HepG2 (cell line): ENCODE results near the gene CEP131. TPM values are rescaled to one million over a fixed set of nuclear protein-coding genes. Genes with fewer than 3 reads are reported as not detected.

ENCODE experiments used
- ATF6 ChIP-seq: sonication (generic); formaldehyde crosslinking; conservative IDR thresholded peaks from 2 replicates; pipeline ENCODE4 v1.4.0; 2020; ENCODE audit warnings: missing genetic modification reagents
- KDM4B ChIP-seq: sonication (generic); formaldehyde crosslinking; IDR thresholded peaks from 2 replicates; pipeline ENCODE4 v1.4.0; 2020; ENCODE audit warnings: missing genetic modification reagents
- MXI1 ChIP-seq: IDR thresholded peaks from 3 replicates; pipeline ENCODE4 v1.6.1; 2012; ENCODE audit warnings: low read depth, low read length, inconsistent platforms, borderline replicate concordance
- MZF1 ChIP-seq: sonication (generic); formaldehyde crosslinking; IDR thresholded peaks from 2 replicates; pipeline ENCODE4 v1.8.1; 2023; ENCODE audit warnings: mild to moderate bottlenecking, missing genetic modification reagents, borderline replicate concordance
- PREB ChIP-seq: sonication (generic); formaldehyde crosslinking; IDR thresholded peaks from 2 replicates; pipeline ENCODE4 v1.4.0; 2020; ENCODE audit warnings: missing genetic modification reagents
- SKIL ChIP-seq: sonication (generic); formaldehyde crosslinking; IDR thresholded peaks from 2 replicates; pipeline ENCODE4 v1.8.0; 2022; ENCODE audit warnings: missing genetic modification reagents, mild to moderate bottlenecking, moderate library complexity, borderline replicate concordance
- SRSF4 ChIP-seq: fragments of 200-400 bp; formaldehyde crosslinking; IDR thresholded peaks from one replicate; pipeline ENCODE4 v1.6.1; 2018; ENCODE audit warnings: mild to moderate bottlenecking, low read depth, low read length, moderate library complexity; ENCODE audit not compliant: poor library complexity, severe bottlenecking
- TFDP1 ChIP-seq: IDR thresholded peaks from 2 replicates; pipeline ENCODE4 v1.6.1; 2016; ENCODE audit warnings: missing compliant biosample characterization, missing genetic modification reagents, borderline replicate concordance
- ZFX ChIP-seq: sonication (generic); formaldehyde crosslinking; IDR thresholded peaks from 2 replicates; pipeline ENCODE4 v1.4.0; 2020; ENCODE audit warnings: mild to moderate bottlenecking, low read depth, missing genetic modification reagents, moderate library complexity
- ZNF207 ChIP-seq: fragments of 450-650 bp; IDR thresholded peaks from 2 replicates; pipeline ENCODE4 v1.6.1; 2016; ENCODE audit warnings: antibody characterized with exemption, borderline replicate concordance
- ZNF230 ChIP-seq: sonication (generic); formaldehyde crosslinking; IDR thresholded peaks from 2 replicates; pipeline ENCODE4 v1.4.0; 2020; ENCODE audit warnings: mild to moderate bottlenecking, missing genetic modification reagents
- ZNF263 ChIP-seq: sonication (generic); formaldehyde crosslinking; IDR thresholded peaks from 2 replicates; pipeline ENCODE4 v1.4.0; 2020; ENCODE audit warnings: missing genetic modification reagents
- ZNF501 ChIP-seq: sonication (generic); formaldehyde crosslinking; IDR thresholded peaks from 2 replicates; pipeline ENCODE4 v1.5.1; 2020; ENCODE audit warnings: mild to moderate bottlenecking, moderate library complexity, missing genetic modification reagents
- ZNF547 ChIP-seq: sonication (generic); formaldehyde crosslinking; IDR thresholded peaks from 2 replicates; pipeline ENCODE4 v1.5.1; 2020; ENCODE audit warnings: mild to moderate bottlenecking, missing genetic modification reagents
- ZNF558 ChIP-seq: sonication (generic); formaldehyde crosslinking; IDR thresholded peaks from 2 replicates; pipeline ENCODE4 v1.9.0; 2022; ENCODE audit warnings: mild to moderate bottlenecking, missing genetic modification reagents, borderline replicate concordance
- ZNF564 ChIP-seq: sonication (generic); formaldehyde crosslinking; IDR thresholded peaks from 2 replicates; pipeline ENCODE4 v1.8.1; 2023; ENCODE audit warnings: mild to moderate bottlenecking, missing genetic modification reagents
- ZNF567 ChIP-seq: sonication (generic); formaldehyde crosslinking; IDR thresholded peaks from 2 replicates; pipeline ENCODE4 v1.8.1; 2023; ENCODE audit warnings: mild to moderate bottlenecking, missing genetic modification reagents, borderline replicate concordance
- ZNF710 ChIP-seq: sonication (generic); formaldehyde crosslinking; IDR thresholded peaks from 2 replicates; pipeline ENCODE4 v1.5.0; 2020; ENCODE audit warnings: mild to moderate bottlenecking, missing genetic modification reagents, borderline replicate concordance
- polyA plus RNA-seq, 8 experiments: library from polyadenylated mRNA; depleted of rRNA in 3 of 8; stranded (reverse) in 7 of 8; unstranded in 1 of 8; fragments of >200 nt; fragmentation: Illumina TruSeq in 4 of 8; extraction: Trizol in 4 of 8; gene quantifications; 2 replicates each; pipeline versions ENCODE4 v1.2.1 to v1.2.3, GENCODE V29; 2011 to 2016; ENCODE audit warnings: low read depth in 4 of 8, missing spikeins in 1 of 8, mixed read lengths in 1 of 8; ENCODE audit not compliant: insufficient read depth in 1 of 8
- total RNA-seq, 5 experiments: library from RNA; depleted of rRNA; stranded (reverse); fragments of >200 nt; fragmentation: Illumina TruSeq; extraction: Trizol; gene quantifications; 2 replicates each; pipeline ENCODE4 v1.2.3, GENCODE V29; 2016; ENCODE audit warnings: low read depth in 1 of 5

Gene CEP131
- total and polyA plus RNA-seq, 2 of the 13 experiments (the other 11 are each of a cell fraction or from before 2014, with no cell fraction given), result 5.0 to 16.8 TPM

- TF ChIP-seq SKIL (CRISPR knock-in tag), result no peak
- no peak for TF ChIP-seq SRSF4
- no peak for TF ChIP-seq MZF1
- TF ChIP-seq ZNF263 (CRISPR knock-in tag), result peak; percentile 79
- peak; percentile 95 for TF ChIP-seq ZFX (CRISPR knock-in tag)
- 0 out of 2 replicates have a peak, but pooled peaks have one; percentile 72 for TF ChIP-seq ZNF710 (CRISPR knock-in tag)
- TF ChIP-seq MXI1, result peak; percentile 91; the same call in 1 of the 3 replicates
- no peak for TF ChIP-seq KDM4B (CRISPR knock-in tag)
- TF ChIP-seq PREB (CRISPR knock-in tag), result 0 out of 2 replicates have a peak, but pooled peaks have one; percentile 63
- TF ChIP-seq ATF6 (CRISPR knock-in tag), result no peak
- TF ChIP-seq ZNF547 (CRISPR knock-in tag), result peak; percentile 49; the same call in 1 of the 2 replicates
- TF ChIP-seq ZNF501 (CRISPR knock-in tag), result peak; percentile 32; the same call in 1 of the 2 replicates
- no peak for TF ChIP-seq ZNF207
- 0 out of 2 replicates have a peak, but pooled peaks have one; percentile 31 for TF ChIP-seq ZNF567 (CRISPR knock-in tag)
- peak; percentile 80; the same call in 1 of the 2 replicates for TF ChIP-seq ZNF558 (CRISPR knock-in tag)
- TF ChIP-seq ZNF564 (CRISPR knock-in tag), result no peak
- peak; percentile 33; the same call in 1 of the 2 replicates for TF ChIP-seq TFDP1 (CRISPR knock-in tag)
- TF ChIP-seq ZNF230 (CRISPR knock-in tag), result 0 out of 2 replicates have a peak, but pooled peaks have one; percentile 70
These were observed 16.3 kb upstream of the CEP131 start, which contains the start of the genes NDUFAF8 and TEPSIN (continued) for GRCh38 chr17:81238815-81239713.
